Keratinocyte (primary cell): Measurements from ENCODE around the gene PDRG1. TPM values are rescaled to one million over a fixed set of nuclear protein-coding genes. Genes with fewer than 3 reads are reported as not detected.

Source experiments
- DNase-seq: peaks from one replicate; pipeline ENCODE4 v3.0.0-alpha.2; 2011; ENCODE audit warnings: low read depth, missing footprints, low spot score
- FAIRE-seq: peaks from 2 replicates; lab custom pipeline; 2011; peaks lifted over from hg19 to GRCh38; lab: Jason Lieb, UNC
- H2AFZ ChIP-seq: 2 replicates; pipeline ENCODE4 v1.6.0; 2012; ENCODE audit warnings: low read length, control low read depth, inconsistent platforms; ENCODE audit not compliant: control insufficient read depth
- H3K27ac ChIP-seq: 2 replicates; pipeline ENCODE4 v1.5.1; 2011; ENCODE audit warnings: low read length; ENCODE audit not compliant: control insufficient read depth, insufficient read depth
- H3K27me3 ChIP-seq: 3 replicates; pipeline ENCODE4 v1.6.0; 2011; ENCODE audit warnings: low read length; ENCODE audit not compliant: control insufficient read depth, insufficient read depth; ENCODE audit errors: extremely low read depth
- H3K36me3 ChIP-seq, 2 experiments: 2 replicates in 1 of 2; 3 replicates in 1 of 2; pipeline ENCODE4 v1.5.1; 2011; ENCODE audit warnings: low read length in 2 of 2, mild to moderate bottlenecking in 1 of 2; ENCODE audit not compliant: control insufficient read depth in 2 of 2, insufficient read depth in 2 of 2; ENCODE audit errors: extremely low read depth in 1 of 2
- H3K4me1 ChIP-seq: 3 replicates; pipeline ENCODE4 v1.5.1; 2011; ENCODE audit warnings: low read length; ENCODE audit not compliant: control insufficient read depth, insufficient read depth; ENCODE audit errors: extremely low read depth
- H3K4me2 ChIP-seq: 3 replicates; pipeline ENCODE4 v1.6.0; 2011; ENCODE audit warnings: low read depth, low read length; ENCODE audit not compliant: control insufficient read depth, insufficient read depth; ENCODE audit errors: extremely low read depth
- H3K4me3 ChIP-seq, 3 experiments: fragments of 200-600 bp in 1 of 3; sonication (generic) in 1 of 3; 2 replicates in 2 of 3; 3 replicates in 1 of 3; pipeline ENCODE4 v1.5.1; 2011 to 2016; ENCODE audit warnings: low read length in 3 of 3, mild to moderate bottlenecking in 3 of 3, control low read depth in 2 of 3, inconsistent platforms in 1 of 3, low read depth in 1 of 3, mixed read lengths in 1 of 3, mixed run types in 1 of 3, moderate library complexity in 1 of 3; ENCODE audit not compliant: control insufficient read depth in 2 of 3, insufficient read depth in 2 of 3; ENCODE audit errors: extremely low read depth in 1 of 3
- H3K79me2 ChIP-seq: 2 replicates; pipeline ENCODE4 v1.6.0; 2012; ENCODE audit warnings: low read length; ENCODE audit not compliant: control insufficient read depth, insufficient read depth
- H3K9ac ChIP-seq: 3 replicates; pipeline ENCODE4 v1.6.0; 2011; ENCODE audit warnings: low read length; ENCODE audit not compliant: control insufficient read depth, insufficient read depth; ENCODE audit errors: extremely low read depth
- H3K9me1 ChIP-seq: 3 replicates; pipeline ENCODE4 v1.6.0; 2011; ENCODE audit warnings: low read length; ENCODE audit not compliant: control insufficient read depth, insufficient read depth; ENCODE audit errors: extremely low read depth
- H3K9me3 ChIP-seq: 2 replicates; pipeline ENCODE4 v1.5.1; 2012; ENCODE audit warnings: low read depth, low read length; ENCODE audit not compliant: control insufficient read depth
- H4K20me1 ChIP-seq: 3 replicates; pipeline ENCODE4 v1.6.0; 2011; ENCODE audit warnings: low read length; ENCODE audit not compliant: control insufficient read depth, insufficient read depth; ENCODE audit errors: extremely low read depth
- CTCF ChIP-seq, 3 experiments: IDR thresholded peaks in 1 of 3; conservative IDR thresholded peaks in 1 of 3; optimal IDR thresholded peaks in 1 of 3; 2 replicates in 2 of 3; 3 replicates in 1 of 3; pipeline versions ENCODE3 to v1.5.1; 2011; ENCODE audit warnings: low read length in 3 of 3, mild to moderate bottlenecking in 3 of 3, moderate library complexity in 2 of 3, control low read depth in 1 of 3, inconsistent platforms in 1 of 3; ENCODE audit not compliant: insufficient read depth in 2 of 3; ENCODE audit errors: extremely low read depth in 1 of 3
- EZH2 ChIP-seq: IDR thresholded peaks from one replicate; pipeline ENCODE4 v1.6.1; 2012; ENCODE audit warnings: inconsistent platforms, mild to moderate bottlenecking, low read length, moderate library complexity
- dilution Hi-C: fragments of 300-500 bp; cut with MboI; formaldehyde crosslinking; loops from one replicate; pipeline ENCODE4 v1.7.0; 2020; ENCODE audit warnings: low sequenced_read_pairs; ENCODE audit not compliant: extremely low pct_ligation_motif_present
- polyA plus RNA-seq, 5 experiments: library from polyadenylated mRNA; depleted of rRNA in 3 of 5; stranded (reverse) in 3 of 5; stranded (forward) in 1 of 5; unstranded in 1 of 5; fragments of >200 nt; gene quantifications; 1 replicate in 1 of 5; 2 replicates in 3 of 5; 3 replicates in 1 of 5; pipeline versions ENCODE4 v1.2.1 to v1.2.3, GENCODE V29; 2011 to 2012; ENCODE audit warnings: missing spikeins in 2 of 5, low read depth in 1 of 5, low replicate concordance in 1 of 5

The PDRG1 gene
- polyA plus RNA-seq, 1 donor (not counting 4 experiments of a cell fraction or from before 2014, with no cell fraction given) = 15.3 TPM

GRCh38 chr20:31996996-31997395 lies 45.1 kb upstream of the PDRG1 start:
- Histone ChIP-seq H3K27me3 (peaks cover 31% of the 10 kb centered on the region), H3K9me1 (no peaks in the 10 kb centered on the region), H3K4me1 (no peaks in the 10 kb centered on the region), H3K36me3 (no peaks in the 10 kb centered on the region), H3K79me2 (no peaks in the 10 kb centered on the region), H2AFZ (no peak overlapping the region), H3K4me2 (no peak overlapping the region), H3K27ac (no peak overlapping the region), H3K4me3 (no peak overlapping the region), H4K20me1 (no peaks in the 10 kb centered on the region), H3K9ac (no peak overlapping the region), H3K9me3 (no peaks in the 10 kb centered on the region)
- FAIRE-seq = no peak
- no peak for DNase-seq
- no peak for TF ChIP-seq EZH2
- TF ChIP-seq CTCF (optimal IDR thresholded peaks at IDR 0.05 in 1 of 3, IDR thresholded peaks at IDR 0.05 in 1 of 3, conservative IDR thresholded peaks at IDR 0.05 in 1 of 3; ENCODE audit: extremely low read depth in 1 of 3, insufficient read depth in 2 of 3, low read length in 3 of 3) = no peak
- dilution Hi-C loops = no loop called here

DNA sequence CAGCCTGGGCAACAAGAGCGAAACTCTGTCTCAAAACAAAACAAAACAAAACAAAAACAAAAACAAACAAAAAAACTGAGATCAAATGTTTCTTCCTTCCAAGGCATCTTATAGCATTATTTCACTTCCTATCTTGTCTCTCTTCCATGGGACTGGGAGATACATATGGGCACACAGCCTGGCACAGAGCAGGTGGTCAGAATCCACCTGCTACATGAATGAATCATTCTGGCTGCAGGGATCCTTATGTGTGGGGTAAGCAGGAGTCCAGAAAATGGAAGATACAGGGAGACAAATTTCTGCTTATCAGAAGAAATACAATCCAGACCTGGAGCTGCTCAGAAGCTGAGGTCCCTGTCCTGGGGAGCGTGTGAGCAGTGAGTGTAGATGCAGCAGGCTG lies 40.2 kb upstream of the PDRG1 start:
- Histone ChIP-seq H3K4me2 (no peak overlapping the region), H3K79me2 (no peaks in the 10 kb centered on the region), H2AFZ (no peak overlapping the region), H3K27me3 (peaks cover 31% of the 10 kb centered on the region), H3K27ac (no peak overlapping the region), H3K36me3 (no peaks in the 10 kb centered on the region), H3K9me1 (no peaks in the 10 kb centered on the region), H3K4me3 (no peak overlapping the region), H3K4me1 (no peaks in the 10 kb centered on the region), H3K9me3 (no peaks in the 10 kb centered on the region), H4K20me1 (no peaks in the 10 kb centered on the region), H3K9ac (no peak overlapping the region)
- DNase-seq = no peak
- FAIRE-seq = no peak
- no peak for TF ChIP-seq EZH2
- TF ChIP-seq CTCF (optimal IDR thresholded peaks at IDR 0.05 in 1 of 3, IDR thresholded peaks at IDR 0.05 in 1 of 3, conservative IDR thresholded peaks at IDR 0.05 in 1 of 3; ENCODE audit: extremely low read depth in 1 of 3, insufficient read depth in 2 of 3, low read length in 3 of 3) = no peak
- dilution Hi-C loops = no loop called here
